Skin epidermis (tissue), 12 donors: Measurements from ENCODE around the gene SLC7A14.

Source experiments
- H3K27ac ChIP-seq, 21 experiments: fragments of 200-600 bp; sonication (generic) in 11 of 21; one replicate each; pipeline ENCODE4 v1.5.0; 2020; ENCODE audit warnings: mild to moderate bottlenecking in 3 of 21, inconsistent platforms in 2 of 21, moderate library complexity in 2 of 21
- H3K4me3 ChIP-seq, 7 experiments: fragments of 200-600 bp; sonication (generic) in 2 of 7; one replicate each; pipeline ENCODE4 v1.5.0; 2020; ENCODE audit warnings: inconsistent platforms in 2 of 7, mild to moderate bottlenecking in 2 of 7, moderate library complexity in 1 of 7

The SLC7A14 gene

DNA sequence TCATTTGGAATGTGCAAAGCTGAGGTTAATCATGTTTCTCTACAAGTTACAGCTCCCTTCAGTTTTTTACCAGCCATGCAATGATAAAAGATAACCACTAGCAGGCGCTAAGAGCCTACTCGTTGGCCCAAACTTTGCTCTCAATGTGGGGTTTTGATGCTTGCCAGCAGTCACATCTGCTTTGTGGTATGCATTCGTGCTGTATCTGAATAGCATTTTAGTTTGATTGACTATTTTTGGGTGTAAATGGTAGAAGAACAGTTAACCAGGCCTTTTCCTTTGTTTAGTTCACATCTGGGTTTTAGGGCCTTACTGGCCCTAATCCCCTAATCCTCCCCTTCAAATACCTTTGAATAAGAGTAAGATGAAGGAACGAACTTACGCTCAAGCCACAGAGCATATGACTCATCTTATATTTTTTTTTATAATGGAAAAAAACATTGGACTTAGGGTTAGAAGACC, 171.6 kb downstream of the SLC7A14 start:
- Histone ChIP-seq H3K27ac (no peak overlapping the region), H3K4me3 (no peak overlapping the region)

DNA sequence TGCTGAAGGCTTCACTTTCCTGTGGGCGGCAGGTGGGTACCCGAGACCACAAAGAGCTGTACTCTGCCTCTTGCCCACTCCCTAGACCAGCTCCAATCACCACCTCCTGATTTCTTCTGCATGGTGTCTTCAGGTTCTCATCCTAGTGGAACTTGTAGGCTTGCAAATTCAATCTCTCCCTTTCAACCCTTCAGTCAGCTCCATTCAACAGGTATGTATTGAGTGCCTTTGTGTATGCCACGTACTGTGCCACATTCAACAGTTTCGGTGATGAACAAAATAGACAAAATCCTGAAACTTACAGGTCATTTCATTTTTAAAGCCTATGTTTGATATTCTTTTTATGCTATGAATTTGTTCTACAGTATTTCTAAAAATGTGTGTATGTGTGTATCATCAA, 172.6 kb downstream of the SLC7A14 start:
- Histone ChIP-seq H3K4me3 (no peak overlapping the region), H3K27ac (no peak overlapping the region)

DNA sequence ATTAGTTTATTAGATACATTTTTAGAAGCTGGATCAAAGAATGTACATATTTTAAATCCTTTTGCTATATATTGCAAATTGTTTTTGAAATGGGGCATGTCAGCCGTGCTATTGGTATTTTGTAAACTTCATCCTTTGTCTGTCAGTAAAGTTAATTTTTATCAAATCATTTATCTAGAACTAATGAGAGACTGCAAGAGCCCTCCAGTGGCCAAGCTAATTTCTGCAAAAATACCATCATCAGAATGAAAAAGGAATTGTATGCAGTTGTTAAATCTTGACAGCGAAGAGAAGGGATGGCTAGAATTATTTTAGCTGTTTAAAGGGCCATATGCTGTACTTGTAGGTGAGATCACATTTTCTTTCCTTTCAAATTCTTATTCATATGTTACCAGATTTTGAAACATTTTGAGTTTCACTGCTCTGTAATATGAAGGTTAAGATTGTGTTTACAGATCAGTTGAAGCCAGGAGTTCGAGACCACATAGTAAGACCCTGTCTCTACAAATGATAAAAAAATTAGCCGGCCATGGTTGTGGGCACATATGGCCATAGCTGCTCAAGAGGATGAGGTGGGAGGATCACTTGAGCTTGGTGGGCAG, 175.3 kb downstream of the SLC7A14 start:
- Histone ChIP-seq H3K4me3 (no peak overlapping the region), H3K27ac (no peak overlapping the region)
